DMS153 treated with DMSO at 0.1 percent for 48 hours (cell line): ENCODE results near the gene PCDHGA10.
"Not testable (repeated sequence)": the region's sequence is repeated elsewhere in the genome, so short reads cannot be mapped to it uniquely, and the experiment has no call there.

ENCODE experiments used
- DNase-seq: peaks from one replicate; lab custom pipeline; 2025; ENCODE audit not compliant: unreplicated experiment; lab: John Stamatoyannopoulos, UW

The PCDHGA10 gene

GRCh38 chr5:141412854-141413539, at the start of gene PCDHGA10:
Gene PCDHGA10 (plus strand): TSS chr5:141412987. CDS start chr5:141413176, 189 bp downstream.
- DNase-seq, result no peak

- no peak for DNase-seq
These were observed 48.7 kb upstream of the PCDHGA10 start, which contains the start of gene PCDHGA5 for GRCh38 chr5:141363952-141364660. Gene PCDHGA5 (plus strand): TSS chr5:141364162. CDS start chr5:141364331, 169 bp downstream.

- no peak for DNase-seq
These were observed 46.5 kb upstream of the PCDHGA10 start for GRCh38 chr5:141366016-141366896.

- no peak for DNase-seq
These were observed 42.6 kb upstream of the PCDHGA10 start, which contains the start of gene PCDHGB3 for GRCh38 chr5:141369994-141370848. Gene PCDHGB3 (plus strand): TSS chr5:141370242. CDS start chr5:141370395, 153 bp downstream.

GRCh38 chr5:141371572-141372475, 41.0 kb upstream of the PCDHGA10 start:
- DNase-seq, result no peak

- no peak for DNase-seq
These were observed 39.0 kb upstream of the PCDHGA10 start, which contains the start of gene PCDHGA6 for GRCh38 chr5:141373673-141374317. Gene PCDHGA6 (plus strand): TSS chr5:141373891. CDS start chr5:141374084, 193 bp downstream.

GRCh38 chr5:141374627-141375026, 38.2 kb upstream of the PCDHGA10 start:
- no peak for DNase-seq

GRCh38 chr5:141375444-141376155, 37.2 kb upstream of the PCDHGA10 start:
- DNase-seq, result not testable (repeated sequence)

GRCh38 chr5:141382469-141383294, 30.1 kb upstream of the PCDHGA10 start, which contains the start of gene PCDHGA7:
Gene PCDHGA7 (plus strand): TSS chr5:141382742. CDS start chr5:141382900, 158 bp downstream.
- no peak for DNase-seq

GRCh38 chr5:141383345-141383744, 29.4 kb upstream of the PCDHGA10 start:
- no peak for DNase-seq

- DNase-seq, result no peak
These were observed 28.1 kb upstream of the PCDHGA10 start for GRCh38 chr5:141384471-141385267.

- not testable (repeated sequence) for DNase-seq
These were observed 25.1 kb upstream of the PCDHGA10 start, which contains the start of gene PCDHGB4 for GRCh38 chr5:141387557-141388311. Gene PCDHGB4 (plus strand): TSS chr5:141387698. CDS start chr5:141387885, 187 bp downstream.

GRCh38 chr5:141388661-141389060, 24.1 kb upstream of the PCDHGA10 start:
- DNase-seq, result no peak

GRCh38 chr5:141389153-141390042, 23.4 kb upstream of the PCDHGA10 start:
- DNase-seq, result no peak
